Mucosa of descending colon (tissue), 3 donors: ENCODE results near the gene NR6A1. TPM values are rescaled to one million over a fixed set of nuclear protein-coding genes. Genes with fewer than 3 reads are reported as not detected.

Experiments used
- ATAC-seq: fragments of 200-7000 bp; cut with Tn5 transposase; one replicate; pipeline ENCODE4 v1.9.1; 2020; ENCODE audit warnings: mild to moderate bottlenecking, moderate library complexity
- DNase-seq, 3 donors: peaks; one replicate each; pipeline ENCODE4 v3.0.0-alpha.2; 2020
- H3K36me3 ChIP-seq: fragments of 200-600 bp; one replicate; pipeline ENCODE4 v1.8.0; 2021; ENCODE audit warnings: low read depth, mild to moderate bottlenecking
- H3K4me1 ChIP-seq: fragments of 200-600 bp; one replicate; pipeline ENCODE4 v1.8.0; 2021; ENCODE audit warnings: low read depth, mild to moderate bottlenecking
- H3K4me3 ChIP-seq: fragments of 200-600 bp; one replicate; pipeline ENCODE4 v1.8.0; 2021; ENCODE audit warnings: mild to moderate bottlenecking
- H3K9me3 ChIP-seq: fragments of 200-600 bp; one replicate; pipeline ENCODE4 v1.8.0; 2021; ENCODE audit warnings: mild to moderate bottlenecking
- CTCF ChIP-seq: fragments of 200-600 bp; IDR thresholded peaks from one replicate; pipeline ENCODE4 v1.8.0; 2022; ENCODE audit warnings: antibody characterized with exemption, mild to moderate bottlenecking
- intact Hi-C, 2 donors: fragments of 100-400 bp; cut with DNase I in 1 of 2; cut with micrococcal nuclease in 1 of 2; formaldehyde crosslinking; loops; one replicate each; pipeline versions ENCODE4 v1.11.0 to v1.11.1; 2022; cut with DNase I, micrococcal nuclease
- total RNA-seq, 3 donors: library from RNA; stranded (reverse); fragmentation: NEBNext Ultra II Directional in 2 of 3; extraction: Animal tissue kit (Norgen Biotek cat#: 25700) in 2 of 3; gene quantifications; one replicate each; pipeline versions ENCODE4 v1.2.1 to v1.2.4, GENCODE V29; 2021 to 2023
- donor health status: DM: no; HTN: no; CAD: no; lungs with moderate emphysema.
- donor health status: DM: no; HTN: no; CAD: no.
- donor health status: DM: no; HTN: yes; CAD: no.

NR6A1 gene
- total RNA-seq, 3 donors from 2014 or later = 5.6 to 8.4 (median 7.0) TPM

DNA sequence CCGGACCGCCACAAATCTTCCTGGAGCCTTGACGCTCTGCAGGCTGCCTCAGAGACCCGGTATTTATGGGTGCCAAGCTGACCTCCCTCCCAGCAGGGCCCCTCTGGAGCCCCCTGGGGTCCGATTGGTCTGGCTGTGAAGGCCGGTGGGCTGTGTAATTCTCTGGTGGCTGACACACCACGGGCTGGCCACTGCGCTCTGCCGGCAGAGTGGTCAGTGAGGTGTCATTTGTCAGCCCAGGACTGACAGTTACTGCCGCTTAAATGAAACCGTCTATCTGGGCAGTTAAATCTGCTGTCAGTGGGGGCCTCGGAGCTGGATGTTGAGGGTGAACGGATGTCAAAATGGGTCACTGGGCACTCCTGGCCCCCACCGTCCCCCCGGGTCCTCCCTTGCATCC, 274.6 kb downstream of the NR6A1 start:
- intact Hi-C loops = no loop called here
- ATAC-seq = no peak
- TF ChIP-seq CTCF = no peak
- Histone ChIP-seq H3K9me3 (no peaks in the 10 kb centered on the region), H3K36me3 (no peaks in the 10 kb centered on the region), H3K4me1 (no peaks in the 10 kb centered on the region), H3K4me3 (no peak overlapping the region)
- DNase-seq = peak in 1 of 3 donors; percentile 22

- ATAC-seq = no peak
- no peak overlapping the region for H3K4me3 ChIP-seq
- no peaks in the 10 kb centered on the region for H3K9me3 ChIP-seq
- no peaks in the 10 kb centered on the region for H3K36me3 ChIP-seq
- H3K4me1 ChIP-seq = no peaks in the 10 kb centered on the region
- intact Hi-C loops = no loop called here
- TF ChIP-seq CTCF = no peak
- DNase-seq = no peak
Measured at GRCh38 chr9:124496075-124496449, 275.0 kb downstream of the NR6A1 start.

GRCh38 chr9:124495126-124496074, 275.7 kb downstream of the NR6A1 start:
- H3K4me1 ChIP-seq = no peaks in the 10 kb centered on the region
- no peaks in the 10 kb centered on the region for H3K36me3 ChIP-seq
- DNase-seq (no peak), ATAC-seq (no peak)
- H3K9me3 ChIP-seq = no peaks in the 10 kb centered on the region
- H3K4me3 ChIP-seq = no peak overlapping the region
- no peak for TF ChIP-seq CTCF
- intact Hi-C loops = no loop called here

GRCh38 chr9:124493794-124494479, 277.2 kb downstream of the NR6A1 start:
- ATAC-seq = no peak
- TF ChIP-seq CTCF = no peak
- intact Hi-C loops = no loop called here
- Histone ChIP-seq H3K4me3 (no peak overlapping the region), H3K4me1 (no peaks in the 10 kb centered on the region), H3K36me3 (no peaks in the 10 kb centered on the region), H3K9me3 (no peaks in the 10 kb centered on the region)
- DNase-seq = no peak

GRCh38 chr9:124493218-124493617, 277.9 kb downstream of the NR6A1 start:
- ATAC-seq = no peak
- no peak for TF ChIP-seq CTCF
- intact Hi-C loops = no loop called here

More at GRCh38 chr9:124493218-124493617, 277.9 kb downstream of the NR6A1 start:
- Histone ChIP-seq H3K4me3 (no peak overlapping the region), H3K36me3 (no peaks in the 10 kb centered on the region), H3K9me3 (no peaks in the 10 kb centered on the region), H3K4me1 (no peaks in the 10 kb centered on the region)
- DNase-seq = no peak
